Kidney epithelial cell (primary cell): ENCODE data around the gene CAVIN3. TPM values are rescaled to one million over a fixed set of nuclear protein-coding genes. Genes with fewer than 3 reads are reported as not detected.

Experiments used
- DNase-seq: peaks from one replicate; pipeline ENCODE4 v3.0.0-alpha.2; 2010; ENCODE audit warnings: low read depth
- H3K27me3 ChIP-seq: 2 replicates; pipeline ENCODE4 v1.6.0; 2011; ENCODE audit warnings: low read length; ENCODE audit not compliant: control insufficient read depth, insufficient read depth
- H3K36me3 ChIP-seq: 2 replicates; pipeline ENCODE4 v1.5.1; 2011; ENCODE audit warnings: low read length; ENCODE audit not compliant: control insufficient read depth, insufficient read depth
- H3K4me3 ChIP-seq: 2 replicates; pipeline ENCODE4 v1.5.1; 2011; ENCODE audit warnings: low read depth, mild to moderate bottlenecking, control low read depth, low read length
- CTCF ChIP-seq: IDR thresholded peaks from 2 replicates; pipeline ENCODE4 v1.5.1; 2011; ENCODE audit warnings: mild to moderate bottlenecking, moderate library complexity, low read length, control low read depth, inconsistent platforms; ENCODE audit not compliant: insufficient read depth, poor library complexity, severe bottlenecking
- total RNA-seq: library from RNA; depleted of rRNA; stranded (reverse); fragments of >200 nt; gene quantifications from 2 replicates; pipeline ENCODE4 v1.2.3, GENCODE V29; 2015

Gene CAVIN3
- total RNA-seq, 1 donor from 2014 or later, result 93.7 TPM

- TF ChIP-seq CTCF, result no peak
- Histone ChIP-seq H3K36me3 (no peaks in the 10 kb centered on the region), H3K27me3 (no peaks in the 10 kb centered on the region), H3K4me3 (no peak overlapping the region)
- DNase-seq, result no peak
Measured at GRCh38 chr11:6350486-6350885, 30.2 kb upstream of the CAVIN3 start.

- DNase-seq, result no peak
- Histone ChIP-seq H3K36me3 (no peaks in the 10 kb centered on the region), H3K27me3 (no peaks in the 10 kb centered on the region), H3K4me3 (no peak overlapping the region)
- TF ChIP-seq CTCF, result no peak
Measured at GRCh38 chr11:6350043-6350442, 29.7 kb upstream of the CAVIN3 start.

GRCh38 chr11:6345366-6345765, 25.1 kb upstream of the CAVIN3 start:
- no peak for DNase-seq
- Histone ChIP-seq H3K4me3 (no peak overlapping the region), H3K27me3 (no peaks in the 10 kb centered on the region), H3K36me3 (no peaks in the 10 kb centered on the region)
- no peak for TF ChIP-seq CTCF

GRCh38 chr11:6336293-6336692, 16.0 kb upstream of the CAVIN3 start:
- no peaks in the 10 kb centered on the region for H3K27me3 ChIP-seq
- no peak for DNase-seq
- H3K36me3 ChIP-seq, result no peaks in the 10 kb centered on the region
- no peak for TF ChIP-seq CTCF
- H3K4me3 ChIP-seq, result no peak overlapping the region

GRCh38 chr11:6334806-6335205, 14.5 kb upstream of the CAVIN3 start:
- TF ChIP-seq CTCF, result no peak
- no peak for DNase-seq
- H3K27me3 ChIP-seq, result no peaks in the 10 kb centered on the region
- H3K4me3 ChIP-seq, result no peak overlapping the region
- no peaks in the 10 kb centered on the region for H3K36me3 ChIP-seq

- no peak overlapping the region for H3K4me3 ChIP-seq
- no peaks in the 10 kb centered on the region for H3K36me3 ChIP-seq
- no peak for TF ChIP-seq CTCF
- no peaks in the 10 kb centered on the region for H3K27me3 ChIP-seq
- no peak for DNase-seq
Measured at GRCh38 chr11:6333095-6333494, 12.8 kb upstream of the CAVIN3 start.
